Peyer's patch (tissue), 4 donors: ENCODE measurements around the gene NMT1.

Source experiments
- POLR2A ChIP-seq, 2 donors: fragments of 450-650 bp; IDR thresholded peaks; one replicate each; pipeline ENCODE4 v1.5.1; 2017; ENCODE audit warnings: antibody characterized with exemption in 2 of 2, mild to moderate bottlenecking in 2 of 2, moderate library complexity in 2 of 2
- TF ChIP-seq, protein P1 (sequence below), 6 experiments: fragments of 450-650 bp in 4 of 6; fragments of 200-600 bp in 2 of 6; sonication (generic) in 1 of 6; IDR thresholded peaks; one replicate each; pipeline ENCODE4 v1.5.1; 2017 to 2019; ENCODE audit warnings: antibody characterized with exemption in 6 of 6, mild to moderate bottlenecking in 3 of 6, moderate library complexity in 1 of 6

DNA sequence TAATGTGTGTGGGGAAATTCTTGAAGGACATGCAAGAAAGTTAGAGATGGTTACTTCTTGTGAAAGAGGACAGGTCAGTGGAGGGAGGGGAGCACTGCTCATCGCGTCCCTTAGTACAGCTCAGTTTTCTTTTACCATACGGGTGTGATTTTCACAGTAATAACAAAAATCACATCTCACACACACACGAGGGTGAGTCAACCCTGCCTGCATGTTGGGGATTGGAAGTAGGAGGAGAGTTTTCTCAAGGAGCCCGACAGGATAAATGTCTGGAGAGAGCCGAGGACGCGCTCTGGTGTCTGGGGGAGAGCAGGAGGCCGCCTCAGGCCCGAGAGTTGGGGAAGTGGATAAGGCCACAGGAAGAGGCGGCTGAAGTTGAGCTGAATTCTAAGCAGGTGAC is 54.8 kb downstream of the NMT1 start:
- TF ChIP-seq, protein P1, sequence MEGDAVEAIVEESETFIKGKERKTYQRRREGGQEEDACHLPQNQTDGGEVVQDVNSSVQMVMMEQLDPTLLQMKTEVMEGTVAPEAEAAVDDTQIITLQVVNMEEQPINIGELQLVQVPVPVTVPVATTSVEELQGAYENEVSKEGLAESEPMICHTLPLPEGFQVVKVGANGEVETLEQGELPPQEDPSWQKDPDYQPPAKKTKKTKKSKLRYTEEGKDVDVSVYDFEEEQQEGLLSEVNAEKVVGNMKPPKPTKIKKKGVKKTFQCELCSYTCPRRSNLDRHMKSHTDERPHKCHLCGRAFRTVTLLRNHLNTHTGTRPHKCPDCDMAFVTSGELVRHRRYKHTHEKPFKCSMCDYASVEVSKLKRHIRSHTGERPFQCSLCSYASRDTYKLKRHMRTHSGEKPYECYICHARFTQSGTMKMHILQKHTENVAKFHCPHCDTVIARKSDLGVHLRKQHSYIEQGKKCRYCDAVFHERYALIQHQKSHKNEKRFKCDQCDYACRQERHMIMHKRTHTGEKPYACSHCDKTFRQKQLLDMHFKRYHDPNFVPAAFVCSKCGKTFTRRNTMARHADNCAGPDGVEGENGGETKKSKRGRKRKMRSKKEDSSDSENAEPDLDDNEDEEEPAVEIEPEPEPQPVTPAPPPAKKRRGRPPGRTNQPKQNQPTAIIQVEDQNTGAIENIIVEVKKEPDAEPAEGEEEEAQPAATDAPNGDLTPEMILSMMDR (IDR thresholded peaks at IDR 0.05) = no peak
- no peak for TF ChIP-seq POLR2A (IDR thresholded peaks at IDR 0.05)
